Mesenchymal stem cell (in vitro differentiated cells and primary cell): Measurements from ENCODE around the gene PDGFC.

Experiments used
- DNase-seq: peaks from one replicate; pipeline ENCODE4 v3.0.0-alpha.2; 2013
- H2AFZ ChIP-seq: one replicate; pipeline ENCODE4 v1.6.1; 2013; ENCODE audit warnings: low read depth, mild to moderate bottlenecking, control low read depth, inconsistent platforms, low read length, moderate library complexity
- H2AK5ac ChIP-seq: 2 replicates; pipeline ENCODE4 v1.6.1; 2013; ENCODE audit warnings: low read length, moderate library complexity, mild to moderate bottlenecking, inconsistent platforms; ENCODE audit not compliant: severe bottlenecking
- H2BK120ac ChIP-seq: one replicate; pipeline ENCODE4 v1.6.1; 2013; ENCODE audit warnings: low read depth, mild to moderate bottlenecking, inconsistent platforms, low read length, moderate library complexity
- H2BK12ac ChIP-seq, 2 experiments: one replicate each; pipeline ENCODE4 v1.6.1; 2013; ENCODE audit warnings: inconsistent platforms in 2 of 2, low read length in 2 of 2, mild to moderate bottlenecking in 2 of 2, moderate library complexity in 2 of 2, control low read depth in 1 of 2
- H2BK15ac ChIP-seq: one replicate; pipeline ENCODE4 v1.6.1; 2013; ENCODE audit warnings: mild to moderate bottlenecking, low read depth, inconsistent platforms; ENCODE audit not compliant: poor library complexity, severe bottlenecking
- H2BK5ac ChIP-seq: 2 replicates; pipeline ENCODE4 v1.6.1; 2013; ENCODE audit warnings: low read depth, mild to moderate bottlenecking, low read length, control low read depth, inconsistent platforms; ENCODE audit not compliant: poor library complexity, severe bottlenecking
- H3K14ac ChIP-seq, 2 experiments: one replicate each; pipeline ENCODE4 v1.6.1; 2013; ENCODE audit warnings: inconsistent platforms in 2 of 2, low read length in 2 of 2, control low read depth in 1 of 2, mild to moderate bottlenecking in 1 of 2, moderate library complexity in 1 of 2
- H3K18ac ChIP-seq, 2 experiments: one replicate each; pipeline ENCODE4 v1.6.1; 2013; ENCODE audit warnings: inconsistent platforms in 2 of 2, low read length in 2 of 2, control low read depth in 1 of 2, low read depth in 1 of 2, mild to moderate bottlenecking in 1 of 2
- H3K23ac ChIP-seq, 2 experiments: one replicate each; pipeline ENCODE4 v1.6.1; 2013; ENCODE audit warnings: inconsistent platforms in 2 of 2, low read length in 2 of 2, mild to moderate bottlenecking in 2 of 2, moderate library complexity in 2 of 2, control low read depth in 1 of 2
- H3K27ac ChIP-seq: 2 replicates; pipeline ENCODE4 v1.5.1; 2013; ENCODE audit warnings: mild to moderate bottlenecking, moderate library complexity, low read length, control low read depth, inconsistent platforms; ENCODE audit not compliant: poor library complexity, severe bottlenecking
- H3K27me3 ChIP-seq, 2 experiments: 2 replicates each; pipeline versions ENCODE4 v1.6.1 to v1.7.0; 2013; ENCODE audit warnings: low read length in 2 of 2, mild to moderate bottlenecking in 2 of 2, moderate library complexity in 2 of 2, control low read depth in 1 of 2, inconsistent platforms in 1 of 2; ENCODE audit not compliant: control insufficient read depth in 1 of 2, insufficient read depth in 1 of 2
- H3K36me3 ChIP-seq, 2 experiments: 2 replicates each; pipeline versions ENCODE4 v1.6.1 to v1.7.0; 2013; ENCODE audit warnings: low read length in 2 of 2, control low read depth in 1 of 2, inconsistent platforms in 1 of 2, low read depth in 1 of 2, mild to moderate bottlenecking in 1 of 2; ENCODE audit not compliant: insufficient read depth in 2 of 2, control insufficient read depth in 1 of 2
- H3K4ac ChIP-seq, 2 experiments: one replicate each; pipeline ENCODE4 v1.6.1; 2013; ENCODE audit warnings: inconsistent platforms in 2 of 2, low read length in 2 of 2, mild to moderate bottlenecking in 2 of 2, moderate library complexity in 2 of 2, control low read depth in 1 of 2, low read depth in 1 of 2
- H3K4me1 ChIP-seq: 2 replicates; pipeline ENCODE4 v1.6.1; 2013; ENCODE audit warnings: low read depth, low read length, control low read depth; ENCODE audit not compliant: control insufficient read depth, insufficient read depth
- H3K4me2 ChIP-seq: 2 replicates; pipeline ENCODE4 v1.6.1; 2013; ENCODE audit warnings: low read length, mild to moderate bottlenecking, inconsistent platforms; ENCODE audit not compliant: poor library complexity, severe bottlenecking
- H3K4me3 ChIP-seq, 2 experiments: 2 replicates each; pipeline versions ENCODE4 v1.5.1 to v1.7.0; 2013; ENCODE audit warnings: low read length in 2 of 2, mild to moderate bottlenecking in 2 of 2, control low read depth in 1 of 2, low read depth in 1 of 2; ENCODE audit not compliant: insufficient read depth in 1 of 2
- H3K79me1 ChIP-seq: replicated peaks from 2 replicates; pipeline ENCODE4 v1.6.1; 2013; ENCODE audit warnings: mild to moderate bottlenecking, control low read depth, low read length, inconsistent platforms; ENCODE audit not compliant: poor library complexity, severe bottlenecking
- H3K9ac ChIP-seq: 2 replicates; pipeline ENCODE4 v1.7.0; 2013; ENCODE audit warnings: mild to moderate bottlenecking, low read length, moderate library complexity
- H3K9me3 ChIP-seq: 2 replicates; pipeline ENCODE4 v1.7.0; 2013; ENCODE audit warnings: mild to moderate bottlenecking, low read length; ENCODE audit not compliant: control insufficient read depth
- H4K8ac ChIP-seq: one replicate; pipeline ENCODE4 v1.6.1; 2013; ENCODE audit warnings: inconsistent platforms, mild to moderate bottlenecking, low read length, moderate library complexity
- H4K91ac ChIP-seq: one replicate; pipeline ENCODE4 v1.6.1; 2013; ENCODE audit warnings: mild to moderate bottlenecking, low read length, inconsistent platforms
- WGBS: methylation state at CpG from one replicate; pipeline ENCODE4 v1.1.7; 2013; ENCODE audit warnings: mixed read lengths; 5-methylcytosine and 5-hydroxymethylcytosine counted together

PDGFC gene

GRCh38 chr4:156832886-156833285 lies 138.7 kb downstream of the PDGFC start:
- Histone ChIP-seq H3K4me1 (no peaks in the 10 kb centered on the region), H2BK120ac (no peak overlapping the region), H2BK15ac (no peak overlapping the region), H3K18ac (no peak overlapping the region), H3K4ac (no peak overlapping the region), H3K36me3 (peaks cover under 1 to 3% of the 10 kb centered on the region in 2 experiments), H2BK5ac (no peak overlapping the region), H3K27me3 (no peaks in the 10 kb centered on the region), H2AK5ac (no peak overlapping the region), H4K91ac (no peak overlapping the region), H2AFZ (no peak overlapping the region), H2BK12ac (no peak overlapping the region), H3K9me3 (peaks cover 9% of the 10 kb centered on the region), H3K23ac (no peak overlapping the region), H4K8ac (no peak overlapping the region), H3K14ac (no peak overlapping the region), H3K9ac (no peak overlapping the region), H3K27ac (no peak overlapping the region), H3K4me2 (no peak overlapping the region), H3K79me1 (peaks cover 11% of the 10 kb centered on the region), H3K4me3 (no peak overlapping the region)
- 96% methylated on average over 3 of the region's 3 CpGs for WGBS
- peak; percentile 12 for DNase-seq

GRCh38 chr4:156830351-156830750 lies 141.2 kb downstream of the PDGFC start:
- no peak overlapping the region for H2AFZ ChIP-seq
- no peak overlapping the region for H2AK5ac ChIP-seq
- H3K14ac ChIP-seq: no peak overlapping the region
- H2BK15ac ChIP-seq: no peak overlapping the region
- no peaks in the 10 kb centered on the region for H3K9me3 ChIP-seq
- 96% methylated on average over 4 of the region's 4 CpGs for WGBS
- peaks cover 9% of the 10 kb centered on the region for H3K79me1 ChIP-seq
- H3K27me3 ChIP-seq: no peaks in the 10 kb centered on the region
- H3K4me3 ChIP-seq: no peak overlapping the region
- no peaks in the 10 kb centered on the region for H3K4me1 ChIP-seq
- no peak overlapping the region for H2BK5ac ChIP-seq
- no peak overlapping the region for H2BK12ac ChIP-seq
- H3K9ac ChIP-seq: peak overlapping the region; percentile 89
- no peak overlapping the region for H4K8ac ChIP-seq
- DNase-seq: peak; percentile 24
- H3K4ac ChIP-seq: no peak overlapping the region
- no peak overlapping the region for H4K91ac ChIP-seq
- no peak overlapping the region for H3K18ac ChIP-seq
- H3K4me2 ChIP-seq: no peak overlapping the region
- H2BK120ac ChIP-seq: no peak overlapping the region
- peaks cover 0 to 3% of the 10 kb centered on the region in 2 experiments for H3K36me3 ChIP-seq
- no peak overlapping the region for H3K23ac ChIP-seq
- no peak overlapping the region for H3K27ac ChIP-seq

- Histone ChIP-seq H3K36me3 (peaks cover 0 to 3% of the 10 kb centered on the region in 2 experiments), H2BK120ac (no peak overlapping the region), H2BK12ac (no peak overlapping the region), H3K9ac (peak overlapping the region; percentile 89), H3K4ac (no peak overlapping the region), H3K4me2 (no peak overlapping the region), H3K27me3 (no peaks in the 10 kb centered on the region), H2BK5ac (no peak overlapping the region), H3K23ac (no peak overlapping the region), H3K4me3 (peak overlapping the region in 1 of 2 experiments; percentile 58), H2BK15ac (no peak overlapping the region), H3K4me1 (no peaks in the 10 kb centered on the region), H3K18ac (no peak overlapping the region), H3K79me1 (peaks cover 15% of the 10 kb centered on the region), H2AK5ac (no peak overlapping the region), H2AFZ (no peak overlapping the region), H4K91ac (no peak overlapping the region), H3K14ac (no peak overlapping the region), H4K8ac (no peak overlapping the region), H3K27ac (no peak overlapping the region), H3K9me3 (no peaks in the 10 kb centered on the region)
- 98% methylated on average over 3 of the region's 4 CpGs for WGBS
- no peak for DNase-seq
Measured at GRCh38 chr4:156829201-156829873, 142.3 kb downstream of the PDGFC start.

- Histone ChIP-seq H2AFZ (no peak overlapping the region), H3K4me1 (no peaks in the 10 kb centered on the region), H2BK5ac (no peak overlapping the region), H3K18ac (no peak overlapping the region), H3K4me3 (no peak overlapping the region), H4K8ac (no peak overlapping the region), H3K36me3 (peaks cover 0 to 3% of the 10 kb centered on the region in 2 experiments), H3K4ac (no peak overlapping the region), H2BK120ac (no peak overlapping the region), H3K27ac (no peak overlapping the region), H3K27me3 (no peaks in the 10 kb centered on the region), H2AK5ac (no peak overlapping the region), H3K23ac (no peak overlapping the region), H2BK12ac (no peak overlapping the region), H3K9me3 (no peaks in the 10 kb centered on the region), H3K14ac (no peak overlapping the region), H3K9ac (no peak overlapping the region), H2BK15ac (no peak overlapping the region), H3K79me1 (peaks cover 13% of the 10 kb centered on the region), H4K91ac (no peak overlapping the region), H3K4me2 (no peak overlapping the region)
- WGBS: 100% methylated on average over 2 of the region's 2 CpGs
- no peak for DNase-seq
Measured at GRCh38 chr4:156827519-156827918, 144.1 kb downstream of the PDGFC start.
